Measurements from ENCODE around the gene RPL18. TPM values are rescaled to one million over a fixed set of nuclear protein-coding genes. Genes with fewer than 3 reads are reported as not detected.

RPL18 gene
- total and polyA plus RNA-seq, 4 experiments from 2014 or later = 2,084 to 2,448 (median 2,268) TPM

GRCh38 chr19:48618278-48618915 is 581 bp downstream of the RPL18 start:
- ChIA-PET CTCF (ENCODE audit: partially characterized antibody) (interaction anchor here (1.0 to 1.5 kb wide), 6 partner anchors 9 to 129 kb away, joined by 3 to 14 read pairs (median 4); no protein-coding TSS in a partner anchor), POLR2A (ENCODE audit: partially characterized antibody) (interaction anchor here (0.8 to 5.6 kb wide), 33 partner anchors 9 to 508 kb away, joined by 3 to 70 read pairs (median 5); partner anchors contain the start of genes CA11, DBP, GYS1 and PLA2G4C)
- H3K27me3 Mint-ChIP-seq = no peaks in the 10 kb centered on the region
- peaks cover 27 to 67% of the 10 kb centered on the region in 2 donors for H3K36me3 Mint-ChIP-seq
- H3K4me3 ChIP-seq (ENCODE audit: low read length in 2 of 2) = peak overlapping the region; percentile 59 to 81
- H3K27ac ChIP-seq (ENCODE audit: low read depth, low read length) = peak overlapping the region; percentile 88
- H3K27me3 ChIP-seq (ENCODE audit: insufficient read depth, low read length) = no peaks in the 10 kb centered on the region
- DNase-seq = no peak
- H3K4me1 ChIP-seq (ENCODE audit: insufficient read depth, low read length) = peaks cover 45% of the 10 kb centered on the region
- H3K9me3 Mint-ChIP-seq = peaks cover 0 to 2% (median 0%) of the 10 kb centered on the region in 8 donors
- no peaks in the 10 kb centered on the region for H3K9me3 ChIP-seq (ENCODE audit: control insufficient read depth in 1 of 2, low read length in 2 of 2)
- intact Hi-C loops (cut with micrococcal nuclease) = loop anchor here (5.0 kb wide), 1 partner anchor 94 kb away; no protein-coding TSS in a partner anchor
- peaks cover 35% of the 10 kb centered on the region for H3K36me3 ChIP-seq (ENCODE audit: insufficient read depth, low read length)
- peak overlapping the region; percentile 97 to 99 (median 98) for H3K27ac Mint-ChIP-seq
- H3K4me3 Mint-ChIP-seq = peak overlapping the region; percentile 95 to 98 (median 96)
- H3K4me1 Mint-ChIP-seq = peaks cover 20 to 69% (median 42%) of the 10 kb centered on the region in 4 donors

GRCh38 chr19:48617146-48617937 is 1.6 kb downstream of the RPL18 start:
- DNase-seq = no peak
- H3K36me3 ChIP-seq (ENCODE audit: insufficient read depth, low read length) = peaks cover 35% of the 10 kb centered on the region
- Mint-ChIP-seq H3K4me3 (peak overlapping the region; percentile 95 to 98 (median 96)), H3K9me3 (peaks cover 0 to 2% (median 0%) of the 10 kb centered on the region in 8 donors), H3K27ac (peak overlapping the region; percentile 90 to 99 (median 98)), H3K4me1 (peaks cover 18 to 63% (median 39%) of the 10 kb centered on the region in 4 donors), H3K27me3 (no peaks in the 10 kb centered on the region), H3K36me3 (peaks cover 27 to 63% of the 10 kb centered on the region in 2 donors)
- peaks cover 39% of the 10 kb centered on the region for H3K4me1 ChIP-seq (ENCODE audit: insufficient read depth, low read length)
- intact Hi-C loops (cut with micrococcal nuclease) = loop anchor here (5.0 kb wide), 1 partner anchor 95 kb away; no protein-coding TSS in a partner anchor
- H3K4me3 ChIP-seq (ENCODE audit: low read length in 2 of 2) = peak overlapping the region; percentile 59 to 81
- H3K27ac ChIP-seq (ENCODE audit: low read depth, low read length) = peak overlapping the region; percentile 88
- ChIA-PET CTCF (ENCODE audit: partially characterized antibody) (interaction anchor here (0.6 to 1.3 kb wide), 5 partner anchors 9 to 284 kb away, joined by 3 to 14 read pairs (median 3); partner anchors contain the start of gene CA11), POLR2A (ENCODE audit: partially characterized antibody) (interaction anchor here (0.8 to 5.6 kb wide), 17 partner anchors 8 to 284 kb away, joined by 3 to 70 read pairs (median 5); partner anchors contain the start of genes CA11, DBP and SPACA4)
- no peaks in the 10 kb centered on the region for H3K27me3 ChIP-seq (ENCODE audit: insufficient read depth, low read length)
- no peaks in the 10 kb centered on the region for H3K9me3 ChIP-seq (ENCODE audit: control insufficient read depth in 1 of 2, low read length in 2 of 2)

DNA sequence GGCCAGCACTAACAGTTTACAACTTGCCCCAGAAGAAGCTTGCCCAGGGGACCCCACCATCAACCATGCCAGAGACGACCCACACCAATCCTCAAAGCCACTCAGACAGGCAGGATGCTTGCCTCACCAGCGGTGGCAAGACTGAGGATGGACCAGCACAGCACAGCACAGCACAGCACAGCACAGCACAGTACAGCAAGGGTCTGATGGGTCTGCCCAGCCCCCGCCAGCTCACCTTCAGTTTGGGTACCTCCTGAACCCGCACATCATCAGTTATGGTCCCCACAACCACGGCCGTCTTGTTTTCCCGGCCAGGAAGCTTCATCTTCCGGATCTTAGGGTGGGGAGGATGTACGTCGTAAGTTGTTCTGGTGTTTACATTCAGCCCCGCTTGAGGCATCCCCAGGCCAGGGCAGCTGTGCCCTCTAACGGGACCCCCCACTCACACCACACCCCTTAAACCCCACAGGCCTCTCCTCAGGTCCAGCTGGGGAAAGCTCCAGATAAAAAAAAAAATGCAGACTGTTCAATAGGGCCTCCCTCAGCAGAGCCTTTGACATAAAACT is 2.4 kb downstream of the RPL18 start:
- Histone ChIP-seq H3K9me3 (ENCODE audit: control insufficient read depth in 1 of 2, low read length in 2 of 2) (no peaks in the 10 kb centered on the region), H3K4me3 (ENCODE audit: low read length in 2 of 2) (peak overlapping the region in 1 of 2 donors; percentile 81), H3K27ac (ENCODE audit: low read depth, low read length) (peak overlapping the region; percentile 88), H3K27me3 (ENCODE audit: insufficient read depth, low read length) (no peaks in the 10 kb centered on the region), H3K4me1 (ENCODE audit: insufficient read depth, low read length) (peaks cover 39% of the 10 kb centered on the region), H3K36me3 (ENCODE audit: insufficient read depth, low read length) (peaks cover 35% of the 10 kb centered on the region)
- peak overlapping the region; percentile 69 to 98 (median 75) for H3K4me3 Mint-ChIP-seq
- intact Hi-C loops (cut with micrococcal nuclease) = loop anchor here (5.0 kb wide), 1 partner anchor 96 kb away; no protein-coding TSS in a partner anchor
- ChIA-PET POLR2A (ENCODE audit: partially characterized antibody) (interaction anchor here (0.8 to 5.6 kb wide), 10 partner anchors 7 to 226 kb away, joined by 3 to 70 read pairs (median 6); partner anchors contain the start of genes CA11, DBP and SPACA4), CTCF (ENCODE audit: partially characterized antibody) (interaction anchor here (0.6 to 2.0 kb wide), 5 partner anchors 27 to 283 kb away, joined by 3 to 8 read pairs (median 3); partner anchors contain the start of gene CA11)
- peaks cover 26 to 60% of the 10 kb centered on the region in 2 donors for H3K36me3 Mint-ChIP-seq
- peaks cover 0 to 2% (median 0%) of the 10 kb centered on the region in 8 donors for H3K9me3 Mint-ChIP-seq
- no peaks in the 10 kb centered on the region for H3K27me3 Mint-ChIP-seq
- peak overlapping the region; percentile 84 to 99 (median 98) for H3K27ac Mint-ChIP-seq
- peak in 1 of 5 donors; percentile 36 for DNase-seq
- H3K4me1 Mint-ChIP-seq = peaks cover 17 to 58% (median 36%) of the 10 kb centered on the region in 4 donors

GRCh38 chr19:48616041-48616436 is 2.9 kb downstream of the RPL18 start:
- peak in 1 of 5 donors; percentile 50 for DNase-seq
- H3K4me1 ChIP-seq (ENCODE audit: insufficient read depth, low read length) = peaks cover 39% of the 10 kb centered on the region
- POLR2A ChIA-PET (ENCODE audit: partially characterized antibody) = interaction anchor here (1.1 to 5.6 kb wide), 8 partner anchors 7 to 135 kb away, joined by 3 to 70 read pairs (median 8); partner anchors contain the start of genes CA11 and DBP

DNA sequence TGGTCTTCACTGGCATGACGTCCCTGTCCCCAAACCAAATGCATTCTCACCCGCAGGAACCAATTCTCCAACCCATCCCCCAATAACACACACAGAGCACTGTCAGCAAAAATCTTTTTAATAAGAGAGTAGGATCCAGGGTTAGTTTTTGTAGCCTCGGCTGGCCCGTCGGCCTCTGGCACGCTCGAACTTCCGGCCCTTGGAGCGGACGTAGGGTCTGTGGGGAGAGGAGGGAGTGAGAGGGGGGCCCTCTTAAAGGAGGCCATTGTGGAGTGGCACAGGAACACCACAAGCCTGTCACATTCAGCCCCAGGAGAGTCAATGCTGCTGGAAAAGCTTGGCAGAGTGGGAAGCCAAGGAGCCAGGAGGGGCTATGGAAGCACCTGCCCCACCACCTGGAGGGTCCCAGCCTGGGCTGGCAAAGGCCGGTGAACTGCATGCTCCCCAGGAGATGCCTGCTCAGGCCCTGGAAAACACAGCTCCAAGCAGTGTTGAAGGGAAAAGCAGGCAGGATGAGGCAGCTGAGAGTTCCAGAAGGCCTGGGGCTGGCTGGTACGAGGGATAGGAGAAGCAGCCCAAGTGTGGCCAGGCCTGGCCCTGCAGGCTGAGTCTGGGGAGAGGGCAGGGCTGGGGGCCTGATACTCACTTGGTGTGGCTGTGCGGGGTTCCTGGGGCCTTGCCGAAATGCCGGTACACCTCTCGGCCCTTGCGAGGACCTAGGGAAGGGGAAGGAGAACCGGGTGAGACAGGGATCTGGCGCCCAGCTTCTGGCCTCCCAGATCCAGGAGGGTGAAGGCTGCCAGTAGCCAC is 3.5 kb downstream of the RPL18 start:
- H3K27me3 ChIP-seq (ENCODE audit: insufficient read depth, low read length) = no peaks in the 10 kb centered on the region
- peaks cover 35% of the 10 kb centered on the region for H3K36me3 ChIP-seq (ENCODE audit: insufficient read depth, low read length)
- no peak overlapping the region for H3K27ac ChIP-seq (ENCODE audit: low read depth, low read length)
- H3K4me1 ChIP-seq (ENCODE audit: insufficient read depth, low read length) = peaks cover 39% of the 10 kb centered on the region
- peak overlapping the region in 1 of 7 donors; percentile 35 for H3K27ac Mint-ChIP-seq
- H3K36me3 Mint-ChIP-seq = peaks cover 23 to 57% of the 10 kb centered on the region in 2 donors
- peaks cover 0 to 2% (median 0%) of the 10 kb centered on the region in 8 donors for H3K9me3 Mint-ChIP-seq
- ChIA-PET CTCF (ENCODE audit: partially characterized antibody) (interaction anchor here (2.0 kb wide), 1 partner anchor 26 kb away, joined by 8 read pairs; no protein-coding TSS in a partner anchor), POLR2A (ENCODE audit: partially characterized antibody) (interaction anchor here (1.4 to 5.6 kb wide), 4 partner anchors 14 to 103 kb away, joined by 4 to 70 read pairs (median 8); partner anchors contain the start of gene DBP)
- no peaks in the 10 kb centered on the region for H3K9me3 ChIP-seq (ENCODE audit: control insufficient read depth in 1 of 2, low read length in 2 of 2)
- H3K4me1 Mint-ChIP-seq = peaks cover 15 to 55% (median 34%) of the 10 kb centered on the region in 4 donors
- no peak overlapping the region for H3K4me3 ChIP-seq (ENCODE audit: low read length in 2 of 2)
- H3K27me3 Mint-ChIP-seq = no peaks in the 10 kb centered on the region
- DNase-seq = peak in 1 of 5 donors; percentile 27
- H3K4me3 Mint-ChIP-seq = peak overlapping the region in 4 of 8 donors; percentile 12 to 36 (median 22)
- intact Hi-C loops (cut with micrococcal nuclease) = loop anchor here (5.0 kb wide), 1 partner anchor 97 kb away; no protein-coding TSS in a partner anchor

More at GRCh38 chr19:48616041-48616436, 2.9 kb downstream of the RPL18 start:
- Histone ChIP-seq H3K27ac (ENCODE audit: low read depth, low read length) (peak overlapping the region; percentile 88), H3K36me3 (ENCODE audit: insufficient read depth, low read length) (peaks cover 35% of the 10 kb centered on the region), H3K27me3 (ENCODE audit: insufficient read depth, low read length) (no peaks in the 10 kb centered on the region), H3K4me3 (ENCODE audit: low read length in 2 of 2) (no peak overlapping the region), H3K9me3 (ENCODE audit: control insufficient read depth in 1 of 2, low read length in 2 of 2) (no peaks in the 10 kb centered on the region)
- Mint-ChIP-seq H3K36me3 (peaks cover 23 to 57% of the 10 kb centered on the region in 2 donors), H3K4me3 (peak overlapping the region in 7 of 8 donors; percentile 69 to 98 (median 74)), H3K9me3 (peaks cover 0 to 2% (median 0%) of the 10 kb centered on the region in 8 donors), H3K27me3 (no peaks in the 10 kb centered on the region), H3K4me1 (peaks cover 15 to 55% (median 34%) of the 10 kb centered on the region in 4 donors), H3K27ac (peak overlapping the region; percentile 84 to 99 (median 98))
- intact Hi-C loops (cut with micrococcal nuclease) = loop anchor here (5.0 kb wide), 1 partner anchor 96 kb away; no protein-coding TSS in a partner anchor
- CTCF ChIA-PET (ENCODE audit: partially characterized antibody) = interaction anchor here (2.0 kb wide), 1 partner anchor 27 kb away, joined by 8 read pairs; no protein-coding TSS in a partner anchor

All from CD4-positive, alpha-beta memory T cell (primary cell).